Smooth muscle cell (in vitro differentiated cells): Measurements from ENCODE around the gene ANKS1B. TPM values are rescaled to one million over a fixed set of nuclear protein-coding genes. Genes with fewer than 3 reads are reported as not detected.

Experiments used
- DNase-seq: peaks from one replicate; lab custom pipeline; 2025; ENCODE audit not compliant: unreplicated experiment; lab: John Stamatoyannopoulos, UW
- H2AFZ ChIP-seq: fragments of 200-600 bp; sonication (generic); 2 replicates; pipeline ENCODE4 v1.6.0; 2016; ENCODE audit warnings: antibody characterized with exemption, low read depth, mild to moderate bottlenecking
- H3F3A ChIP-seq: fragments of 200-600 bp; sonication (generic); 2 replicates; pipeline ENCODE4 v1.6.0; 2017; ENCODE audit warnings: antibody characterized with exemption, low read depth
- H3K27ac ChIP-seq: fragments of 200-600 bp; sonication (generic); 2 replicates; pipeline ENCODE4 v1.5.1; 2016; ENCODE audit warnings: low read depth, mild to moderate bottlenecking
- H3K27me3 ChIP-seq: fragments of 200-600 bp; sonication (generic); 2 replicates; pipeline ENCODE4 v1.6.1; 2016; ENCODE audit warnings: low read depth, mild to moderate bottlenecking
- H3K36me3 ChIP-seq: fragments of 200-600 bp; sonication (generic); 2 replicates; pipeline ENCODE4 v1.5.1; 2016; ENCODE audit warnings: low read depth
- H3K4me1 ChIP-seq: fragments of 200-600 bp; sonication (generic); 2 replicates; pipeline ENCODE4 v1.5.1; 2016; ENCODE audit warnings: low read depth
- H3K4me2 ChIP-seq: fragments of 200-600 bp; sonication (generic); 2 replicates; pipeline ENCODE4 v1.6.0; 2016; ENCODE audit warnings: mild to moderate bottlenecking
- H3K4me3 ChIP-seq: fragments of 200-600 bp; sonication (generic); 2 replicates; pipeline ENCODE4 v1.5.1; 2016; ENCODE audit warnings: mild to moderate bottlenecking
- H3K79me2 ChIP-seq: fragments of 200-600 bp; sonication (generic); 2 replicates; pipeline ENCODE4 v1.6.0; 2016; ENCODE audit warnings: low read depth, mild to moderate bottlenecking
- H3K9ac ChIP-seq: fragments of 200-600 bp; sonication (generic); 2 replicates; pipeline ENCODE4 v1.6.0; 2016; ENCODE audit warnings: low read depth
- H3K9me3 ChIP-seq: fragments of 200-600 bp; sonication (generic); replicated peaks from 2 replicates; pipeline ENCODE4 v1.5.1; 2016; ENCODE audit warnings: low read depth
- H4K20me1 ChIP-seq: fragments of 200-600 bp; sonication (generic); 2 replicates; pipeline ENCODE4 v1.6.0; 2016; ENCODE audit warnings: low read depth
- CTCF ChIP-seq: fragments of 200-600 bp; sonication (generic); IDR thresholded peaks from 2 replicates; pipeline ENCODE4 v1.5.1; 2017; ENCODE audit warnings: borderline replicate concordance, mild to moderate bottlenecking, antibody characterized with exemption; ENCODE audit not compliant: insufficient read depth, poor library complexity, severe bottlenecking
- WGBS: methylation state at CpG from one replicate; pipeline ENCODE4 v1.1.7; 2016; ENCODE audit warnings: low lambda C conversion rate; 5-methylcytosine and 5-hydroxymethylcytosine counted together
- polyA plus RNA-seq: library from polyadenylated mRNA; unstranded; fragments of >200 nt; fragmentation: Nextera tagmentation; extraction: Ambion mirVana; gene quantifications from 2 replicates; pipeline ENCODE4 v1.2.1, GENCODE V29; 2016
- total RNA-seq: library from RNA; depleted of rRNA; stranded (reverse); fragments of >200 nt; gene quantifications from 2 replicates; pipeline ENCODE4 v1.2.3, GENCODE V29; 2014

Gene ANKS1B
- total and polyA plus RNA-seq, 2 experiments from 2014 or later: 0.47 to 7.3 TPM

- no peaks in the 10 kb centered on the region for H3K27me3 ChIP-seq
- H3K4me1 ChIP-seq: no peaks in the 10 kb centered on the region
- H3K9ac ChIP-seq: no peak overlapping the region
- H3K79me2 ChIP-seq: no peaks in the 10 kb centered on the region
- no peak overlapping the region for H3K27ac ChIP-seq
- H4K20me1 ChIP-seq: no peaks in the 10 kb centered on the region
- H3K4me2 ChIP-seq: no peak overlapping the region
- no peaks in the 10 kb centered on the region for H3F3A ChIP-seq
- no peaks in the 10 kb centered on the region for H3K9me3 ChIP-seq
- no peak overlapping the region for H3K4me3 ChIP-seq
- no peak overlapping the region for H2AFZ ChIP-seq
- 82% methylated on average over 1 of the region's 1 CpG for WGBS
- no peak for TF ChIP-seq CTCF
- DNase-seq: no peak
- no peaks in the 10 kb centered on the region for H3K36me3 ChIP-seq
Measured at GRCh38 chr12:99704036-99704435, 280.7 kb downstream of the ANKS1B start.

GRCh38 chr12:99700032-99700431 is 284.7 kb downstream of the ANKS1B start:
- Histone ChIP-seq H3K4me3 (no peak overlapping the region), H3K4me2 (no peak overlapping the region), H3K27ac (no peak overlapping the region), H3F3A (no peaks in the 10 kb centered on the region), H3K4me1 (no peaks in the 10 kb centered on the region), H3K9ac (no peak overlapping the region), H2AFZ (no peak overlapping the region), H3K36me3 (no peaks in the 10 kb centered on the region), H4K20me1 (no peaks in the 10 kb centered on the region), H3K79me2 (no peaks in the 10 kb centered on the region), H3K27me3 (no peaks in the 10 kb centered on the region), H3K9me3 (no peaks in the 10 kb centered on the region)
- DNase-seq: no peak
- TF ChIP-seq CTCF: no peak

GRCh38 chr12:99695050-99695449 is 289.7 kb downstream of the ANKS1B start:
- WGBS: 88% methylated on average over 2 of the region's 2 CpGs
- TF ChIP-seq CTCF: no peak

GRCh38 chr12:99686142-99686541 is 298.6 kb downstream of the ANKS1B start:
- Histone ChIP-seq H3K79me2 (no peaks in the 10 kb centered on the region), H3F3A (no peaks in the 10 kb centered on the region), H3K27ac (no peak overlapping the region), H3K4me3 (no peak overlapping the region), H2AFZ (no peak overlapping the region), H3K4me2 (no peak overlapping the region), H3K36me3 (no peaks in the 10 kb centered on the region), H3K9me3 (no peaks in the 10 kb centered on the region), H3K27me3 (no peaks in the 10 kb centered on the region), H3K9ac (no peak overlapping the region), H4K20me1 (no peaks in the 10 kb centered on the region), H3K4me1 (no peaks in the 10 kb centered on the region)
- 82% methylated on average over 1 of the region's 1 CpG for WGBS
- TF ChIP-seq CTCF: no peak
- no peak for DNase-seq

More at GRCh38 chr12:99695050-99695449, 289.7 kb downstream of the ANKS1B start:
- Histone ChIP-seq H3K9ac (no peak overlapping the region), H3K9me3 (no peaks in the 10 kb centered on the region), H3K4me1 (no peaks in the 10 kb centered on the region), H3K27me3 (no peaks in the 10 kb centered on the region), H3K79me2 (no peaks in the 10 kb centered on the region), H3K36me3 (no peaks in the 10 kb centered on the region), H3K27ac (no peak overlapping the region), H3K4me2 (no peak overlapping the region), H4K20me1 (no peaks in the 10 kb centered on the region), H2AFZ (no peak overlapping the region), H3F3A (no peaks in the 10 kb centered on the region), H3K4me3 (no peak overlapping the region)
- no peak for DNase-seq
